ENCODE measurements around the gene PYGM.

The PYGM gene

GRCh38 chr11:64767344-64768299, 7.8 kb upstream of the PYGM start:
- DNase-seq (ENCODE audit: low read depth in 2 of 2) = peak in 1 of 2 donors; percentile 71

- DNase-seq (ENCODE audit: low read depth in 2 of 2) = no peak
Observed at GRCh38 chr11:64766881-64767280, 7.1 kb upstream of the PYGM start.

- DNase-seq (ENCODE audit: low read depth in 2 of 2) = no peak
Observed at GRCh38 chr11:64765851-64766665, 6.3 kb upstream of the PYGM start.

DNA sequence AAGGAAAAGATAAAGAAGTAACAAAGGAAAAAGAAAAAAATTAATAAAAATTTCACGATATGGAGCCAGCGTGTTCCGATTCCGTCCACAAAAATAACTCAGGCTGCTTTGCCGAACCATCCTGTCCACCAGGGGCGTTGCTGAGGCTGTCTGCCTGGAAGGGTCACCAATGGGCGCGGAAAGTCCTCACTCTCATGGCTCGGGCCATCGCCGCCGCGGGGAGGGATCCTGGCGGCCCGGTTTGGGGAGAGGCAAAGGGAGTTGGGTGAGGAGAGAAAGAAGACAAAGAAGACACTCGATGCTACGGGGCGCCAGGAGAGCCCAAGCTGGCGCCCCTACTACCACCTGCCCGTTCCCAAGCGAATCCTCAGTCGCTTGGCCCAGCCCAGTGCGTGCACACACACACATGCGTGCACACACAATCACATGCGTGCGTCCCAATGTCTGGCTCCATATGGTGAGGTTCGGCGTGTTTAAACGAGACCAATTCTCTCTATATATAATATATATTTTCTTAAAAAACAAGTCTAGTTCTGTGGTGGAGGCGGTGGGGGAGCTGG, 5.6 kb upstream of the PYGM start:
- no peak for DNase-seq (ENCODE audit: low read depth in 2 of 2)

DNA sequence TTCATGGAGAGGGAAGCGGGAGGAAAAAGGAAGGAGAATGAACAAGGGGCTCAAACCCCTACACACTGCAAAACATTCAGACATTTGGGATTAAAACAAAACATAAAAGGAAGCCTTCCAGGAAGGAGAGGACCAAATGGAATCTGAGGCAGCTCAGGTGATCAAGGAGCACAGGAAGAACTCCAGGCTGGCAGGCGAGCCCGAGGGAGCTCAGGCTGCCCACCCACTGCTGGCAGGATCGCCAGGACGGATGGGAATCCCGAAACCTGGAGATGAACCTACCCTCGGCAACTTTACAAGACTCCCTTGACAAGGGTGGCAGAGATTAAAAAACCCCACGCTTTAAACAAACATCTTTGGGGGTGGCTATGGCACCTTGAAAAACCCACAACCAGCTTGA, 5.0 kb upstream of the PYGM start:
- no peak for DNase-seq (ENCODE audit: low read depth in 2 of 2)

DNA sequence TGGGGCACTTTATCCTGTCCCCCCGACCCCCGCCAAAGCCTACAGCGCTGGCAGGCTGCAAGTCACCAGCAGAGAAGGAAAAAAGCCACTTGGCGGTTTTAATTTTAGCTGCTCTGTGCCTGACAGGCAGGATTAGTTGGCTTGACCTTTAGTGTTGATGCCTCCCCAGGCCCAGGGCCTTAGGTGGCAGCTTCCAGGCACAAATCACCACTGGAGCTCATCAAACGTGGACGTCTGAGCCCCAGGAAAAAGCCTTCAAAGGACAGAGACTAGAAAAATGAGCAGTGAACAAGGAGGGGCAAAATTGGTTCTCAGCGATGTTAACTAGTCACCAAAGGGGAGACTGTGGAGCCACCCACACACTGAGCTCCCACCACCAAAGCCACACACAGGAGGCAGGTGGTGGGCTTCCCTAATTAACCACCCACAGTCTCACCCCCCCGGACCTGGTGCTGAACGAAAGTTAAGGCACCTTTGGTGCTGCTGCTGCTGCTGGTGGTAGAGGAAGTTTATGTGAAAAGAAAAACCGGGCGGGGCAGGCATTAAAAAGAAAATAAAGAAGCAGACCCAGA, 4.4 kb upstream of the PYGM start:
- no peak for DNase-seq (ENCODE audit: low read depth in 2 of 2)

DNA sequence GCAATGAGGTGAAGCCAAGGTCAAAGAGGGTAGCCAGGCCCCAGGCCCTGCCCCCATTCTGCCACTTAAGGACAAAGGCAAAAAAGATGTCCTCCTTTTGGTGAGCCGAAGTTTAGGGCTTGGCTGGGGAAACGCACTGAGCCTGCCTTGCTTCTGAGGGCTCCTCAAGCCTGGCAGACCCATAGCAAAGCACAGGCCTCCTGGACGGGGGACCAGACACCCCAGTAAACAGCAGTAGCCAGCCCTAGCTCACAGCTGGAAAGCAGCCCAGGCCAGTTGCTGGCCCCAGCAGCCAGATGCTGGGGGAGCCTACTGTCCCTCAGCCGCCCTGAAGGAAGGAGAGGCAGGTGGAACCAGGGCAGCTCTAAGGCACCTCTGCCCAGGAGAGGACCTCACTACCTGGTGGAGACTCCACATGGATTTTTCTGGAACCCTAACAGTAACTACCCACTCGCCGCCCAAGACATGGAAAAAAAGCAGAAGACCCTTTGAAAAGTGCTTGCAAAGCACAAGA, 3.8 kb upstream of the PYGM start:
- no peak for DNase-seq (ENCODE audit: low read depth in 2 of 2)

DNA sequence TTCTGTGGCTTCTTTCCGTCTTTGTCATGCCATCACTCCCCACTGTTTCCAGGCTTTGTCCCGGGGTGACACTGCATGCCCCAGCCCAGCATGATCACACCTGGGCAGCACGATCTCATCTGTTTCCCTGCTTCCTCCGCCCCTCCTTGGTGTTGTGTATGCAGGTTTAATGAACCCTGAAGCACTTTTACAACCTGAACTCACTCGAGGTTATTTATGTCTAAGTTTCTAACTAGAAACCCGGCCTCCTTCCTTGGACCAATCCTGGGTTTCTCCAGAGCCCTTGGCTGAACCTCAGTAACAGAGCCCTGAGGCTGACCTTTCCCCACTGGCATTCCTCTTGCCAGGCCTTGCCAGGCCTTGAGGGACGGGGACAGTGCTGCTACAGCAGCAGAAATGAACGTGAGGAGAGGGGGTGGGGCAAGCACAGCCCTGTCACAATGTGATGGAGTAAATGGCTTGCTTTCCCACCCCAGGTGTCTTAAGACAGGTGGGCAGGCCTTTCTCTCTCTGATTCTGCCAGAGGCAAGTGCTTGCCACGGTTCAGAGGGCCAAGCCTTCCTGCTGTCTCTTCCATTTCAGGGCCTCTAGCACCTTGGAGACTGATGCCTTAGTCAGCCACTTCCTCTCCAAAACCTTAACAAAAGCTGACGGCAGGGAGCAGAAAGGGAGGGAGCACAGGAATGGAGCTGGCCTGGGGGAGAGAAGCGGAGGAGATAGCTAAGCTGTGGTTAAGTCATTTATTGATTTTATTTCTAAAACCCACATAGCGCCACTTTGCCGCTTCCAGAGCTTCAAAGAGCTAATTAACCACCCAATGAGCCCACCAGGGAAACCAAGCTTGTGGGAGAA, 3.1 kb upstream of the PYGM start:
- DNase-seq (ENCODE audit: low read depth in 2 of 2) = no peak

DNA sequence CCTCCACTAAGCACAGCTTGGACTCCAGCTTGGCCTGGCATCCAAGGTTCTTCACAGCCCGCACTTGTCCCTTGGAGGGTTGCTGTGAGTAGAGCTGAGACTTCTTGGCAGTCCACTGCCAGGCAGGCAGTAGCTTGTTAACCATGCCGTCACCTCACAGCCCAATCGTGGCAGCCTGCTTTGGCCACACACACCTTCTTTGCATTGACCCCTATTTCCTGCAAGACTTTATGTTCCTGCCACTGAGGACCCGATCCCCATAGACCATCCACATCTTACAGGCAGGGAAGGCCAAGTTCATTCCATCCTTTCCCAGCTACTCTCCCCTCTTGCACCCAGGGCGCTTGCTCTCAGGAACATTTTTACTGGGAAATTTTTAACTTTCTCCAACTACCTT, 2.5 kb upstream of the PYGM start:
- DNase-seq (ENCODE audit: low read depth in 2 of 2) = no peak

DNA sequence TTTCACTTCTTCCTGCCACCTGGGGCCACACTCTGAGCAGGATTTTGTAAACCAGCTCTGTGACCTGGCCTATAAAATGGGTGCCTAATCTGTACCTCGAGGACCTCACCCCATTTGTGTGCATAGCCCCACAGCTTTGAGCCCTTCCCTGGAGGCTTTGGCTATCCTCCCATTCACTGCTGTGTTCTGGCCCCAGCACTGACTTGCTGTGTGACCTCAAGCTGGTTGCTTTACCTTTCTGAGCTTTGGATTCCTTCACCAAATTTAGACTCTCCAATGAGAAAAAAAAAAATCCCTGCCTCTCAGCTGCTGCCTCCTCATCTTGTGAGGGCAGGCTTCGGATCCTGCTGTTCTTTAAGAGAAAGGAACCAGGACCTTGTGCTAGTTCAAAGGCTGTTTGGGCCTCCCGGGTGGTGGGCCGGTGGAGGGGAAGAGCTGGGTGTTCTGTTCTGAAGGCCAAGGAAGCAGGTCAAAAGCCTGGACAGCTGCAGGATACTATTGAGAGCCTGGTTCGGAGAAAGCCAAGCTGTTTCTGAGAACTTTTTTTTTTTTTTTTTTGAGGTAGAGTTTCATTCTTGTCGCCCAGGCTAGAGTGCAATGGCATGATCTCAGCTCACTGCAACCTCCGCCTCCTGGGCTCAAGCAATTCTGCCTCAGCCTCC, 1.1 kb upstream of the PYGM start:
- no peak for DNase-seq (ENCODE audit: low read depth in 2 of 2)

- no peak for DNase-seq (ENCODE audit: low read depth in 2 of 2)
Observed at GRCh38 chr11:64759131-64759721, 548 bp downstream of the PYGM start.

GRCh38 chr11:64758330-64759079, 1.3 kb downstream of the PYGM start:
- no peak for DNase-seq (ENCODE audit: low read depth in 2 of 2)

DNA sequence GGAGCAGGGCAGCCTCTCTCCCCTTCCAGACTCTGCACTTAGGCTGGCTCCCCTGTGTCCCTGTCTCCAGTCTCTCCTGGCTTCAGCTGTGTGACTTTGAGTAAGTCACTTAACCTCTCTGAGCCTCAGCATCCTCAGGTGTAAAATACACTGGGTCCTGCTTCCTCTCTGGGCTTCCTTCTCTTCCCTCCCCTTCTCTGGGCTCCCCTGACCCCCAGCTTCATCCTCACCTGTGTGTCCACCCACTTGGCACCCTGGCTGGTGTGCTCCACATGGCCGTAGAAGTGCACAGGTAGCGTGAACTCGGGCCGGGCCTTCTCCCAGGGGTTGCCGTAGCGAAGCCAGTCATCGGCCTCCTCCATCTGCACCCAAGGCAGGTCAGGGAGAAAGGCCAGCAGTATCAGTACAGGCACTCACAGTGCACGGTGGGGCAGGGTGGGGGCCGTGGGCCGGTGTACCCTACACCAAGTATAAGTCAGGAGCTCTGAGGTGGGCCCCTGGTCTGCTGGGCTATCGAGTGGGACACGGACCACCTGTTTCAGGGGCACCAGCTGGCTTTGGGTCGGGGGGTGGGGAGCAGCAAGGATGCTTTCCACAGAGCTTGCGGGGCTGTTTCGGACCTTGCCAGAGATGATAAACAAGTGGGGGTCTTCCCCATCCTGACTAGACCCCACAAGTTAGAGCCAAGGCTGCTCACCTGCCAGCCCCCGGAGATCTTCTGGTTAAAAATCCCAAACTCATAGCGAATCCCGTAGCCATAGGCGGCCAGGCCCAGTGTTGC, 2.0 kb downstream of the PYGM start:
- DNase-seq (ENCODE audit: low read depth in 2 of 2) = no peak

DNA sequence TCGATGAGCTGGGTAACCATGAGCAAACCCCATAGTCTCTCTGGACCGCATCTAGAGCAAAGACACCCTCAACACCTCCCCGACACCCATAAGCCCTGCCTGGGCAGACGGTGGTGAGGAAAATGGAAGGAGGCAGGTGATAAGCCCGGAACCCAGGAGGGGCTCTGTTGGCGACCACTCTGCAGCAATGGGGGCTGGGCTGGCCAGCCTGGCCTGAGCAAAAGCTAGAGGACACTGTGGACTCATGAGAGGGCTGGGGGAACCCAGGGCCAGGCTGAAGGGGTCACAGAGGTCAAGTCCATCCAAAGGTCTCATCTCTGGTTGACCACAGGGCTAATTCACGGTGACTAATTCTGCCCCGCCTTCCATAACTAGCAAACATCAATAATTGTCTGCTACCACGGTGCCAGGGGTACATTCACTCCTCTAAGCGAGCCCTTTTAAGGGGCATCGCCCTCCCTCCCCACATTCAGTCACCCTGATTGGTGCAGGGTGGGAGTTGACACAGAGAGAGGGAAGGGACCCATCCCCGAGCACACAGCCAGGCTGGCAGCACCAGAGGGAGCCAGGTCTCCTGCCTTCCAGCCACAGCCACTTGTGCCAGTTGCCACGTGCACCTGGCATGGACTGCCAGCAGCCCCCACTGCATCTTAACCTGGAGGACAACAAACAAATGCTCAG, 4.0 kb downstream of the PYGM start:
- DNase-seq (ENCODE audit: low read depth in 2 of 2) = no peak

DNA sequence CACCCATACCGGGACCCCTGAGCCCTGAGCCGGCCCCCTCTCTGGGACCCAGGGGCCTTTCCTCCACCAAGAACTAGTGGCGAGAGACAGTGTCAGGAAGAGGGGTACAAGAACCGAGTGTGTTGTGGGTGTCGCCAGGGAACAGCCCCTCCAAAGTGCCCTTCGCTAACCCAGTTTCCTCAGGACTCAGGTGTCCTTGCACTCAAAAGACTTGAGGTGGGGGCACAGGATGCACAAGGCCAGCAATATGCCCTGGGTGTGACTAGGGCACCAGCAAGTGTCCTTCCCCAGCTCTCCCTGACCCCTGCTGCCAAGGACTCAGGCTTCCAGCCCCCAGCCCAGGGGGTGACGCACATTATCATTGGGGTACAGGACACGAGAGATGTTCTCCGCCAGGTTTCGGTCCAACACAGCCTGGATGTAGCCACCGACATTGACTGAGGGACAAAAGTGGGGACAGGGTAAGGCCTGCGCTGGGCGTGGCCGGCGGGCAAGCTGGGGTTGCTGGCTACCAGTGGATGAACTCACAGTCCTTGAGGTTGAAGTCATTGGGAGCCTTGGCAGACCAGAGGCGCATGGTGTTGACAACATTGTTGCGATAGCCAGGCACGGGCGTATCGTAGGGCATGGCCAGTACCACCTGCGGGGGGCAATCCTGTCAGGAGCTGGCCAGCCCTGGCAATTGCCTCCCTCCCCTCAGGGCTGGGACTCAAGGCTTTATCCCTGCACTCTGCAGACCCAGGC, 4.7 kb downstream of the PYGM start:
- no peak for DNase-seq (ENCODE audit: low read depth in 2 of 2)

GRCh38 chr11:64754124-64754918, 5.5 kb downstream of the PYGM start:
- DNase-seq (ENCODE audit: low read depth in 2 of 2) = no peak

Measured in stimulated activated CD4-positive, alpha-beta T cell treated with anti-CD3 and anti-CD28 coated beads, Interleukin-1b, Interleukin-23, amount 100 ng/mL, for 1 hour (primary cell).